Measurements from ENCODE around the gene ZNF618.
A peak's percentile ranks its signal among the peaks of the same experiment; 100 is the strongest.
"Not testable (repeated sequence)": the region's sequence is repeated elsewhere in the genome, so short reads cannot be mapped to it uniquely, and the experiment has no call there.

GRCh38 chr9:114082763-114083412 lies 206.8 kb downstream of the ZNF618 start:
- peak; percentile 37; the same call in 1 of the 2 replicates for TF ChIP-seq CTCF (conservative IDR thresholded peaks at IDR 0.05; ENCODE audit: low read length)
- not testable (repeated sequence) for TF ChIP-seq EZH2phosphoT487 (IDR thresholded peaks at IDR 0.05; ENCODE audit: borderline replicate concordance, low read depth, low read length)
